ACC112 (cell line): ENCODE data around the gene URB1.
"Not testable (repeated sequence)": the region's sequence is repeated elsewhere in the genome, so short reads cannot be mapped to it uniquely, and the experiment has no call there.

Experiments used
- H2AFZ ChIP-seq: fragments of 200-600 bp; sonication (generic); one replicate; pipeline ENCODE4 v1.6.0; 2017; ENCODE audit warnings: antibody characterized with exemption, low read length; ENCODE audit not compliant: unreplicated experiment
- H3K27ac ChIP-seq: fragments of 200-600 bp; sonication (generic); 2 replicates; pipeline ENCODE4 v1.5.1; 2014; ENCODE audit warnings: low read depth, mild to moderate bottlenecking, antibody characterized with exemption, low read length, moderate library complexity
- H3K27me3 ChIP-seq: fragments of 200-600 bp; sonication (generic); 2 replicates; pipeline ENCODE4 v1.6.1; 2014; ENCODE audit warnings: mild to moderate bottlenecking, antibody characterized with exemption, low read length, moderate library complexity, mixed read lengths; ENCODE audit not compliant: insufficient read depth
- H3K36me3 ChIP-seq: fragments of 200-600 bp; sonication (generic); 2 replicates; pipeline ENCODE4 v1.6.1; 2016; ENCODE audit warnings: mild to moderate bottlenecking, antibody characterized with exemption, low read length, moderate library complexity, mixed read lengths; ENCODE audit not compliant: insufficient read depth
- H3K4me1 ChIP-seq: fragments of 200-600 bp; sonication (generic); one replicate; pipeline ENCODE4 v1.6.1; 2016; ENCODE audit warnings: low read length, mixed read lengths; ENCODE audit not compliant: insufficient read depth, unreplicated experiment, control insufficient read depth
- H3K4me3 ChIP-seq: fragments of 200-600 bp; sonication (generic); 2 replicates; pipeline ENCODE4 v1.5.1; 2014; ENCODE audit warnings: mild to moderate bottlenecking, low read depth, low read length
- H3K79me2 ChIP-seq: fragments of 200-600 bp; sonication (generic); one replicate; pipeline ENCODE4 v1.6.0; 2016; ENCODE audit warnings: low read length; ENCODE audit not compliant: control insufficient read depth, unreplicated experiment, insufficient read depth

Gene URB1

DNA sequence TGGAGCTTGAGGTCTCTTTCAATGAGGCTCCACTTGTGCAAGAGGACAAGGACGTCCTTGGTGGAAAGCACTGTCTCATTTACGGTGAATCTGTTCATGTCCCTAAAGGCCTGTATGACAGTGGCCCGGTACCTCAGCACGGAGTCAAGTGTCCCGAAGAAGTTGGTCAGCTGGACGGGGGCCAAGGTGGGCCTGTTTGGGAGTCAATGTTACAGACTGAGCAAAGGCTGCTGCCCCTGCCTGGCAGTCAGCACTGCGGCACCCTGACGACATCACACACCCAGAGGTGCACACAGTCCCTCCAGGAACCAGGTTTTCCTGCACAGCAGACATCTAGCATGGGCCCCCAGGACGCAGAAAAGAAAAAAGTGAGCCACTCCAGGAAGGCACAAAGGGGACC, 75.1 kb downstream of the URB1 start:
- no peak overlapping the region for H2AFZ ChIP-seq
- H3K4me1 ChIP-seq = no peaks in the 10 kb centered on the region
- no peak overlapping the region for H3K4me3 ChIP-seq
- H3K27ac ChIP-seq = no peak overlapping the region
- H3K79me2 ChIP-seq = no peaks in the 10 kb centered on the region
- H3K27me3 ChIP-seq = no peaks in the 10 kb centered on the region
- peaks cover 12% of the 10 kb centered on the region; the same call in 1 of the 2 replicates for H3K36me3 ChIP-seq

DNA sequence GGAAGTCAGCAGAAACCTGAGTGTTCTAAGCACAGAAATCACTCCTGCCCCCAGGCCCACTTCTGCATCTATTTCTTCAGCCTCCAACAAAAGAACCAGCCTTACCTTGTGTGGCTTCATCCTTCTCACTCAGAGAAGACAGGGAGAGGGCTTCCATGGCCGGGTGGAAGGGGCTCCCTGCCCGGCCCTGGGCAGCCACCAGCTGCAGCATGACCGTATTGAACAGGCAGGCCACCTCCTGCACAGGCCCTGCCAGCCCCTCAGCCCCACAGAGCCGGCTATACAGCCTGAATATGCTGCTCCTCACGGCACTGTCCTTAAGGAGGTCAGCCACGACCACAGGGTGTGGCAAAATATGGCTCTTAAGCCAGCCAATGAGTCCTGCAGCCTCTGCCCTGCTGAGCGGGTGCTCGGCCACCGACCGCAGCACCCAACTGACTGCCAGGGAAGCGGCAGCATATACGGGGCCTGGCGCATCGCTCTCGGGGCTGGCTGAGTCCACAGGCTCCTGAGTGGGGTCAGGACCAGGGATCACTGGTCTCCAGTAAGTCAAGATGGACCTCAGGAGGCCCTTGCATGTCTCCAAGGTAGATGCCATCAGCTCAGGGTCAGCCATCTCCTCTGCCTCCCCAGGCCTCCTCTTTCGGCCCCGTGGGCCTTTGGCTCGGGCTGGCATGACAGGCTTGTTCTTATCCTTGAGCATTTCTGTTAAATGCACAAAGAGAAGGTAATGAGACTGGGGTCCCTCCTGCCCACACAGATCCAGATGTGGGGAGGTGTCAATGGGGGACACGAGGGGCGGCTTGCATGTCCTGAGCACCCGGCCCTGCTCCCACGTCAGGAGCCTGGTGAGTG, 76.2 kb downstream of the URB1 start:
- peaks cover 21% of the 10 kb centered on the region; the same call in 1 of the 2 replicates for H3K36me3 ChIP-seq

GRCh38 chr21:32315511-32316281, 77.1 kb downstream of the URB1 start:
- Histone ChIP-seq H3K79me2 (no peaks in the 10 kb centered on the region), H3K27ac (no peak overlapping the region), H2AFZ (no peak overlapping the region), H3K36me3 (peaks cover 21% of the 10 kb centered on the region; the same call in 1 of the 2 replicates), H3K4me1 (no peaks in the 10 kb centered on the region), H3K27me3 (no peaks in the 10 kb centered on the region), H3K4me3 (no peak overlapping the region)

More for the DNA sequence above, 76.2 kb downstream of the URB1 start:
- H3K27me3 ChIP-seq = no peaks in the 10 kb centered on the region
- H2AFZ ChIP-seq = no peak overlapping the region
- H3K4me1 ChIP-seq = no peaks in the 10 kb centered on the region
- H3K79me2 ChIP-seq = no peaks in the 10 kb centered on the region
- H3K4me3 ChIP-seq = no peak overlapping the region
- no peak overlapping the region for H3K27ac ChIP-seq

DNA sequence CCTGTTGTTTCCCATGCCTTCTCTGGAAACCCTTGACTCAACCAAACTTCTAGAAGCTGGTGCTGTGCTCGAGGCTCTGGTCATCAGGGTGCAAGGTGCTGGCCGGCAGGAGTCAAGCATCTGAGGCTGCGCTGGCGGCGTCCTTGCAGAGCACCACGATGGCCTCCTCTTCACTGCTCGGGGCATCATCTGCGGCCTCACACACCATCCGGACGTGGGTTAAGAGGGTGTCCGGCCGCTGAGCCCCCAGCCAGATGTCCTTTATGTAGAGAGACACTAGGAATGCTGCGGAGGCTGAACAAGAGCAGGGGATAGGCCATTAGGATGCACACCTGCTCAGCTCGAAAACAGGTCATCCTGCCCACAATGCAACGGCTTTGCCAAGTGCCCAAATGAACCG, 78.0 kb downstream of the URB1 start:
- H3K4me3 ChIP-seq = no peak overlapping the region
- no peak overlapping the region for H3K27ac ChIP-seq
- no peaks in the 10 kb centered on the region for H3K79me2 ChIP-seq
- peaks cover 21% of the 10 kb centered on the region; the same call in 1 of the 2 replicates for H3K36me3 ChIP-seq
- H3K4me1 ChIP-seq = no peaks in the 10 kb centered on the region
- H3K27me3 ChIP-seq = no peaks in the 10 kb centered on the region
- no peak overlapping the region for H2AFZ ChIP-seq

GRCh38 chr21:32312976-32313375, 79.8 kb downstream of the URB1 start:
- Histone ChIP-seq H3K4me3 (no peak overlapping the region), H3K27ac (no peak overlapping the region), H3K4me1 (peaks cover 1% of the 10 kb centered on the region), H3K27me3 (no peaks in the 10 kb centered on the region), H3K79me2 (no peaks in the 10 kb centered on the region), H2AFZ (no peak overlapping the region), H3K36me3 (peaks cover 24% of the 10 kb centered on the region; the same call in 1 of the 2 replicates)

DNA sequence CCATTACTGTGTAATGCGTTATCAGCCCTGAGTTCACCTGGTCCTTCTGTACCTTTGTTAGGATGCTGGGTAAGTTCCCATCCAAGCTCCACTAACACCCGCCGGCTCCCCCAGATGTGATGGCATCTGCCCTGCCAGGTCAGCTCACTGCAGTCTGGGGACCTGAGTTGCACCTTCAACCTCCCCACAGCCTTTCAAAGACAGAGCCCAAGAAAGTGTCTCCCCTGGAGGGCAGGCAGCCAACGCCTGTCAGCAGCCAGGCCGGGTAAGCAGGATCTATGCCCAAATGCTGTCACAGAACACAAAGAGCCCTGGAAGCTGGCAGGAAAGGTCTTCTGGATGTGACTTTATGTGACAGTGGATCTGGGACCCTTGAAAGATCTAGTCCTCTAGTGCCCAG, 80.5 kb downstream of the URB1 start:
- Histone ChIP-seq H3K27ac (no peak overlapping the region), H3K4me3 (no peak overlapping the region), H3K4me1 (peaks cover 3% of the 10 kb centered on the region), H3K27me3 (no peaks in the 10 kb centered on the region), H3K36me3 (peaks cover 23% of the 10 kb centered on the region; the same call in 1 of the 2 replicates), H2AFZ (no peak overlapping the region), H3K79me2 (no peaks in the 10 kb centered on the region)

DNA sequence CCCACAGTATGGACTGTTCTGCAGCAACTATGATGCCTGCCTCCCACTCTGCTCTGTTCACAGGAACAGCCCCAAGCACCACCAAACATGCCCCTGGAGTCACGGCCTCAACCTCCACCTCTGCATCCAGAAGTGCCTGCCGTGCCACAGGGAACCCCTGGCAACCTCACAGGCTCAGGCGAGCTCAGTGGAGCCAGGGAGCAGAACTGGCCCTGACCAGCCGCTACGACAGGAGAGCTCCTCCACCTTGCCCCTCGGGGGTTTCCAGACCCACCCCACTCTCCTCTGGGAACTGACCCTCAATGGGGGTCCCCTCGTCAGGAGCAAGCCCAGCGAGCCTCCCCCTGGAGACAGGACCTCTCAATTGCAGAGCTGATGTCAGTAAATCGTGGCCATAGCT, 81.2 kb downstream of the URB1 start:
- peaks cover 3% of the 10 kb centered on the region for H3K4me1 ChIP-seq
- peaks cover 22% of the 10 kb centered on the region; the same call in 1 of the 2 replicates for H3K36me3 ChIP-seq
- H2AFZ ChIP-seq = no peak overlapping the region
- no peak overlapping the region for H3K27ac ChIP-seq
- H3K27me3 ChIP-seq = no peaks in the 10 kb centered on the region
- H3K79me2 ChIP-seq = no peaks in the 10 kb centered on the region
- H3K4me3 ChIP-seq = no peak overlapping the region

DNA sequence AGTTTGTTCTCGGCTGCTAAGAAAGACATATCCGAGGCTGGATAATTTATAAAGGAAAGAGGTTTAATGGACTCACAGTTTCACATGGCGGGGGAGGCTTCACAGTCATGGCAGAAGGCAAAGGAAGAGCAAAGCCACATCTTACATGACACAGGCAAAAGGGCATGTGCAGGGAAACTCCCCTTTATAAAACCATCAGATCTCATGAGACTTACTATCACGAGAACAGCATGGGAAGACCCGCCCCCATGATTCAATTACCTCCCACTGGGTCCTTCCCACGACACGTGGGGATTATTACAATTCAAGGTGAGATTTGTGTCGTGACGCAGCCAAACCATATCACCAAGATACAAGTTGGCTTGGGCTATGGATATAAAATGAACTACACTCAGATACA, 81.8 kb downstream of the URB1 start:
- not testable (repeated sequence) for H2AFZ ChIP-seq, H3K79me2 ChIP-seq, H3K27ac ChIP-seq, H3K27me3 ChIP-seq, H3K4me1 ChIP-seq, H3K4me3 ChIP-seq
- peaks cover 25% of the 10 kb centered on the region; the same call in 1 of the 2 replicates for H3K36me3 ChIP-seq

DNA sequence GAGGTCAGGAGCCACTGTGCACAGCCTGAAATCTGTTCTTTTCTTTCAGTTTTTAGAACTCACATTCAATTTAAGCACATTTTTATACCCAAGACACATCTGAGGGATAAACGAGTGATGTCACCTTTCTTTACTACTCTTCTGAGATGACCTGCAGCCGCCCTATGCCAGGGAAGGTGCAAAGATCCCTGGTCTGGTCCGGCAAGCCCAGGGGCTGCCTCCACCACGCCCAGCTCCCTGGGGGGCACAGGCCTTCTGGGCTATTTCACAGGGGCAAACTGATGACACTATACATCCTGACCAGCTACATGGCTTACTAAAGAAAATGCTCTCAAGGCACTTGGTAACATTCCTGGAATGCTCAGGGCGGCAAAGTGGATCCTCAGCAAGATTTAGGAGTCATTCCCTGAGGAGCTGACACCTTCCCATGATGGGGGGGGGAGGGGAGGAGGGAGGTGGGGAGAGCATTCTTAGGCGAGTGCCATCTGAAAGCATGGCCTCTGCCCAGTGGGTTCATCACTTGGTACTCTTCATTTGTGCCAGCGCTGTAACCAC, 82.8 kb downstream of the URB1 start:
- H3K36me3 ChIP-seq = peaks cover 25% of the 10 kb centered on the region; the same call in 1 of the 2 replicates
- H3K27ac ChIP-seq = no peak overlapping the region
- H3K4me3 ChIP-seq = no peak overlapping the region
- no peak overlapping the region for H2AFZ ChIP-seq
- H3K79me2 ChIP-seq = no peaks in the 10 kb centered on the region
- H3K4me1 ChIP-seq = peaks cover 3% of the 10 kb centered on the region
- no peaks in the 10 kb centered on the region for H3K27me3 ChIP-seq

DNA sequence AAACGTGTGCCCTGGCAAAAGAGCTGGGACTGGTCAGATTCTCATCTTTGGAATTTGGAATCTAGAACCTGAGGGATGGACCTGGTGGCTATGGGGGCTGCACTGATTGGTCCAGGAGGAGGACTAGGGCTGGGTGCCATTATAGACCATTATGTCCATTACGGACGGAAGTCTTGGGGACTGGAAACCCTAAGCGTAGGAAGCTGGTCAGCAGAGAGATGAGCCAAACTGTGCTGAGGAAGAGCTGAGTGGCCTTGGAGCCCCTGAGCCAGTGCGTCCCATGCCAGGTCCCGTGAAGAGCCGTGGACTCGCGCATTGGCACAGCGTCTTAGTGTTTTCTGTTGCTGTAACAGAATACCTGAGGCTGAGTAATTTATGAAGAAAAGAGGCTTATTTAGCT, 84.1 kb downstream of the URB1 start:
- no peak overlapping the region for H2AFZ ChIP-seq
- no peaks in the 10 kb centered on the region for H3K27me3 ChIP-seq
- H3K27ac ChIP-seq = no peak overlapping the region
- peaks cover 18% of the 10 kb centered on the region; the same call in 1 of the 2 replicates for H3K36me3 ChIP-seq
- H3K4me1 ChIP-seq = peaks cover 3% of the 10 kb centered on the region
- no peak overlapping the region for H3K4me3 ChIP-seq
- H3K79me2 ChIP-seq = no peaks in the 10 kb centered on the region
